Peyer's patch (tissue), 4 donors: Measurements from ENCODE around the gene PLEKHS1.

ENCODE experiments used
- CTCF ChIP-seq, 6 experiments: fragments of 450-650 bp in 4 of 6; fragments of 200-600 bp in 2 of 6; sonication (generic) in 1 of 6; IDR thresholded peaks; one replicate each; pipeline ENCODE4 v1.5.1; 2017 to 2019; ENCODE audit warnings: antibody characterized with exemption in 6 of 6, mild to moderate bottlenecking in 3 of 6, moderate library complexity in 1 of 6
- POLR2A ChIP-seq, 2 donors: fragments of 450-650 bp; IDR thresholded peaks; one replicate each; pipeline ENCODE4 v1.5.1; 2017; ENCODE audit warnings: antibody characterized with exemption in 2 of 2, mild to moderate bottlenecking in 2 of 2, moderate library complexity in 2 of 2

GRCh38 chr10:113767222-113767621 lies 15.7 kb downstream of the PLEKHS1 start:
- TF ChIP-seq CTCF (IDR thresholded peaks at IDR 0.05), result no peak
- TF ChIP-seq POLR2A (IDR thresholded peaks at IDR 0.05), result no peak
